Lung (tissue), 12 donors: Measurements from ENCODE around the gene GRIA1. TPM values are rescaled to one million over a fixed set of nuclear protein-coding genes. Genes with fewer than 3 reads are reported as not detected.

Experiments used
- ATAC-seq: fragments of 200-7000 bp; cut with Tn5 transposase; one replicate; pipeline ENCODE4 v1.9.1; 2020; ENCODE audit warnings: moderate number of reproducible peaks; ENCODE audit not compliant: insufficient read depth, low FRiP score
- DNase-seq, 3 donors: peaks; one replicate each; pipeline ENCODE4 v3.0.0-alpha.2; 2013 to 2017
- H3K27ac ChIP-seq, 2 donors: one replicate each; pipeline ENCODE4 v1.5.1; 2013; ENCODE audit warnings: mild to moderate bottlenecking in 2 of 2, moderate library complexity in 2 of 2, control low read depth in 1 of 2, inconsistent platforms in 1 of 2, low read depth in 1 of 2, low read length in 1 of 2
- H3K27me3 ChIP-seq, 3 donors: one replicate each; pipeline ENCODE4 v1.5.1; 2013; ENCODE audit warnings: low read length in 2 of 3; ENCODE audit not compliant: control insufficient read depth in 3 of 3, insufficient read depth in 3 of 3
- H3K36me3 ChIP-seq, 4 donors: one replicate each; pipeline ENCODE4 v1.5.1; 2013; ENCODE audit warnings: low read length in 4 of 4, mild to moderate bottlenecking in 1 of 4, moderate library complexity in 1 of 4; ENCODE audit not compliant: control insufficient read depth in 4 of 4, insufficient read depth in 4 of 4
- H3K4me1 ChIP-seq, 5 donors: one replicate each; pipeline ENCODE4 v1.5.1; 2013; ENCODE audit warnings: low read length in 5 of 5, mild to moderate bottlenecking in 2 of 5, moderate library complexity in 1 of 5; ENCODE audit not compliant: control insufficient read depth in 5 of 5, insufficient read depth in 5 of 5
- H3K4me3 ChIP-seq: one replicate; pipeline ENCODE4 v1.5.1; 2013; ENCODE audit warnings: mild to moderate bottlenecking, control low read depth, moderate library complexity
- H3K9ac ChIP-seq, 2 donors: one replicate each; pipeline ENCODE4 v1.5.1; 2013; ENCODE audit warnings: low read length in 2 of 2, control low read depth in 1 of 2; ENCODE audit not compliant: insufficient read depth in 1 of 2
- H3K9me3 ChIP-seq, 4 donors: one replicate each; pipeline ENCODE4 v1.5.1; 2013; ENCODE audit warnings: low read length in 3 of 4, mild to moderate bottlenecking in 1 of 4, moderate library complexity in 1 of 4; ENCODE audit not compliant: control insufficient read depth in 4 of 4, insufficient read depth in 3 of 4
- CTCF ChIP-seq: IDR thresholded peaks from 2 replicates; pipeline ENCODE4 v1.5.1; 2012; ENCODE audit warnings: mild to moderate bottlenecking; ENCODE audit errors: control extremely low read depth, extremely low read depth
- WGBS, 2 donors: extraction: QIAGEN DNeasy Blood & Tissue Kit; methylation state at CpG; one replicate each; pipeline ENCODE4 v1.1.7; 2013; 5-methylcytosine and 5-hydroxymethylcytosine counted together
- polyA plus RNA-seq, 2 donors: library from polyadenylated mRNA; stranded (reverse); fragments of 200-250 nt; gene quantifications; one replicate each; pipeline ENCODE4 v1.2.1, GENCODE V29; 2013
- total RNA-seq, 2 donors: library from RNA; depleted of rRNA in 1 of 2; stranded (reverse); fragments of >200 nt in 1 of 2; gene quantifications; one replicate each; pipeline ENCODE4 v1.2.1, GENCODE V29; 2014 to 2021
- donor health status: control.
- donor health status: control.
- donor health status: Bipolar disorder and iron deficiency.
- donor health status: healthy.
- donor health status: DM: yes; HTN: yes; CAD: no.

GRIA1 gene
- total and polyA plus RNA-seq, 4 donors: 1.1 to 12.5 (median 2.0) TPM

- Histone ChIP-seq H3K9ac (no peak overlapping the region), H3K4me1 (peaks cover 0 to 3% (median 0%) of the 10 kb centered on the region in 5 donors)
- no peak for ATAC-seq
Measured at GRCh38 chr5:153460421-153460820, 30.0 kb upstream of the GRIA1 start.

GRCh38 chr5:153461341-153461740, 29.1 kb upstream of the GRIA1 start:
- no peak for TF ChIP-seq CTCF
- no peak for DNase-seq

More at GRCh38 chr5:153460421-153460820, 30.0 kb upstream of the GRIA1 start:
- Histone ChIP-seq H3K27me3 (no peaks in the 10 kb centered on the region), H3K9me3 (no peaks in the 10 kb centered on the region), H3K4me3 (no peak overlapping the region), H3K36me3 (no peaks in the 10 kb centered on the region), H3K27ac (no peak overlapping the region)
- TF ChIP-seq CTCF: no peak
- WGBS, 2 donors: 84 to 92% methylated on average over 3 of the region's 3 CpGs
- DNase-seq: no peak

GRCh38 chr5:153463806-153464205, 26.7 kb upstream of the GRIA1 start:
- Histone ChIP-seq H3K36me3 (no peaks in the 10 kb centered on the region), H3K27ac (no peak overlapping the region), H3K27me3 (no peaks in the 10 kb centered on the region), H3K9me3 (no peaks in the 10 kb centered on the region), H3K4me1 (peaks cover 0 to 3% (median 0%) of the 10 kb centered on the region in 5 donors), H3K9ac (no peak overlapping the region), H3K4me3 (no peak overlapping the region)
- no peak for TF ChIP-seq CTCF
- ATAC-seq: no peak
- WGBS, 2 donors: 78 to 80% methylated on average over 2 of the region's 2 CpGs
- DNase-seq: no peak

More at GRCh38 chr5:153461341-153461740, 29.1 kb upstream of the GRIA1 start:
- no peaks in the 10 kb centered on the region for H3K9me3 ChIP-seq
- no peak overlapping the region for H3K4me3 ChIP-seq
- no peaks in the 10 kb centered on the region for H3K36me3 ChIP-seq
- H3K27me3 ChIP-seq: no peaks in the 10 kb centered on the region
- 83 to 88% methylated on average over 2 of the region's 2 CpGs for WGBS, 2 donors
- no peak overlapping the region for H3K27ac ChIP-seq
- no peak overlapping the region for H3K9ac ChIP-seq
- peaks cover 0 to 3% (median 0%) of the 10 kb centered on the region in 5 donors for H3K4me1 ChIP-seq
- no peak for ATAC-seq

GRCh38 chr5:153467546-153467945, 22.9 kb upstream of the GRIA1 start:
- Histone ChIP-seq H3K27me3 (peaks cover 0 to 2% (median 0%) of the 10 kb centered on the region in 3 donors), H3K4me3 (no peak overlapping the region), H3K9me3 (no peaks in the 10 kb centered on the region), H3K27ac (no peak overlapping the region), H3K4me1 (no peaks in the 10 kb centered on the region), H3K36me3 (no peaks in the 10 kb centered on the region), H3K9ac (no peak overlapping the region)
- ATAC-seq (no peak), DNase-seq (no peak)
- no peak for TF ChIP-seq CTCF
